A549 (cell line): Measurements from ENCODE around the gene PVRIG.
"Not testable (repeated sequence)": the region's sequence is repeated elsewhere in the genome, so short reads cannot be mapped to it uniquely, and the experiment has no call there.

ENCODE experiments used
- CHD2 ChIP-seq: fragments of 150-350 bp; IDR thresholded peaks from 2 replicates; pipeline ENCODE4 v1.6.1; 2014; ENCODE audit warnings: low read length; ENCODE audit not compliant: partially characterized antibody
- EP300 ChIP-seq, 2 experiments: fragments of >200 bp; sonication (Bioruptor Twin); formaldehyde crosslinking; IDR thresholded peaks; 2 replicates in 1 of 2; 3 replicates in 1 of 2; pipeline ENCODE4 v1.6.1; 2016 to 2017
- KDM5A ChIP-seq: fragments of 200-600 bp; sonication (generic); IDR thresholded peaks from 2 replicates; pipeline ENCODE4 v1.6.1; 2016; ENCODE audit warnings: antibody characterized with exemption, mild to moderate bottlenecking
- PHF8 ChIP-seq: fragments of 200-600 bp; sonication (generic); IDR thresholded peaks from 2 replicates; pipeline ENCODE4 v1.6.1; 2016; ENCODE audit warnings: low read depth, mild to moderate bottlenecking, antibody characterized with exemption, moderate library complexity, borderline replicate concordance
- POLR2A ChIP-seq: IDR thresholded peaks from 2 replicates; pipeline ENCODE4 v1.6.1; 2012; ENCODE audit warnings: mild to moderate bottlenecking, low read length
- POLR2AphosphoS2 ChIP-seq: conservative IDR thresholded peaks from 2 replicates; pipeline ENCODE4 v1.6.1; 2012; ENCODE audit warnings: low read length, improper control_type of control experiment, inconsistent platforms
- RNF2 ChIP-seq: fragments of 200-600 bp; sonication (generic); IDR thresholded peaks from 2 replicates; pipeline ENCODE4 v1.6.1; 2016; ENCODE audit warnings: low read depth, mild to moderate bottlenecking, antibody characterized with exemption, moderate library complexity, borderline replicate concordance
- ZC3H11A ChIP-seq: fragments of 450-650 bp; IDR thresholded peaks from 2 replicates; pipeline ENCODE4 v1.6.1; 2014; ENCODE audit warnings: antibody characterized with exemption, mild to moderate bottlenecking
- TF ChIP-seq, protein P1 (sequence below): fragments of >200 bp; sonication (Bioruptor Twin); formaldehyde crosslinking; IDR thresholded peaks from 3 replicates; pipeline ENCODE4 v1.5.1; 2016
- TF ChIP-seq, protein P2 (sequence below): fragments of 150-350 bp; IDR thresholded peaks from 2 replicates; pipeline ENCODE4 v1.6.1; 2014; ENCODE audit warnings: low read depth, mild to moderate bottlenecking, low read length
- TF ChIP-seq, protein P3 (sequence below): IDR thresholded peaks from 2 replicates; pipeline ENCODE4 v1.6.1; 2012
- TF ChIP-seq, protein P4 (sequence below): fragments of 200-600 bp; sonication (generic); IDR thresholded peaks from 2 replicates; pipeline ENCODE4 v1.6.1; 2016; ENCODE audit warnings: antibody characterized with exemption, mild to moderate bottlenecking, moderate library complexity
- TF ChIP-seq, protein P5 (sequence below): fragments of 450-650 bp; IDR thresholded peaks from 2 replicates; pipeline ENCODE4 v1.6.1; 2014; ENCODE audit warnings: antibody characterized with exemption
- TF ChIP-seq, protein P6 (sequence below): fragments of 250-450 bp; sonication (Bioruptor Pico); IDR thresholded peaks from 2 replicates; pipeline ENCODE4 v1.5.0; 2021; ENCODE audit warnings: mild to moderate bottlenecking, moderate library complexity, borderline replicate concordance

DNA sequence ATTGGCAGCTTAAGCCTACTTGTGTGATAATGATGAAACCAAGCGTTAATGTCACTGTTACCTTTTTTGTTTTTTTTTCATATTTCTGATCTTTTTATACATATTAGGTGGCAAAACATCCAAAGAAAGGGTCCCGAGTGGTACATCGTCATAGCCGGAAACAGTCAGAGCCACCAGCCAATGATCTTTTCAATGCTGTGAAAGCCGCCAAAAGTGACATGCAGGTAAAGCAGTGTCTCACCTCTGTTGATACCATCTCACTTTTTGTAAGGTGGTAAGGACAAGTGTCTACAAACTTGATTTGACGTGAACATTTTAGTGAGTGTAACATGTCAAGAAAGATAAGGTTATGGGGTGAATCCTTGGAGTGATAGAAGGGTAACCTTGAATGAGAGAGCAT is 37.1 kb upstream of the PVRIG start:
- not testable (repeated sequence) for TF ChIP-seq EP300 (IDR thresholded peaks at IDR 0.05); POLR2AphosphoS2; CHD2; POLR2A; KDM5A; ZC3H11A; RNF2; PHF8
- TF ChIP-seq, protein P1, sequence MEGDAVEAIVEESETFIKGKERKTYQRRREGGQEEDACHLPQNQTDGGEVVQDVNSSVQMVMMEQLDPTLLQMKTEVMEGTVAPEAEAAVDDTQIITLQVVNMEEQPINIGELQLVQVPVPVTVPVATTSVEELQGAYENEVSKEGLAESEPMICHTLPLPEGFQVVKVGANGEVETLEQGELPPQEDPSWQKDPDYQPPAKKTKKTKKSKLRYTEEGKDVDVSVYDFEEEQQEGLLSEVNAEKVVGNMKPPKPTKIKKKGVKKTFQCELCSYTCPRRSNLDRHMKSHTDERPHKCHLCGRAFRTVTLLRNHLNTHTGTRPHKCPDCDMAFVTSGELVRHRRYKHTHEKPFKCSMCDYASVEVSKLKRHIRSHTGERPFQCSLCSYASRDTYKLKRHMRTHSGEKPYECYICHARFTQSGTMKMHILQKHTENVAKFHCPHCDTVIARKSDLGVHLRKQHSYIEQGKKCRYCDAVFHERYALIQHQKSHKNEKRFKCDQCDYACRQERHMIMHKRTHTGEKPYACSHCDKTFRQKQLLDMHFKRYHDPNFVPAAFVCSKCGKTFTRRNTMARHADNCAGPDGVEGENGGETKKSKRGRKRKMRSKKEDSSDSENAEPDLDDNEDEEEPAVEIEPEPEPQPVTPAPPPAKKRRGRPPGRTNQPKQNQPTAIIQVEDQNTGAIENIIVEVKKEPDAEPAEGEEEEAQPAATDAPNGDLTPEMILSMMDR: not testable (repeated sequence)
- TF ChIP-seq, protein P2, sequence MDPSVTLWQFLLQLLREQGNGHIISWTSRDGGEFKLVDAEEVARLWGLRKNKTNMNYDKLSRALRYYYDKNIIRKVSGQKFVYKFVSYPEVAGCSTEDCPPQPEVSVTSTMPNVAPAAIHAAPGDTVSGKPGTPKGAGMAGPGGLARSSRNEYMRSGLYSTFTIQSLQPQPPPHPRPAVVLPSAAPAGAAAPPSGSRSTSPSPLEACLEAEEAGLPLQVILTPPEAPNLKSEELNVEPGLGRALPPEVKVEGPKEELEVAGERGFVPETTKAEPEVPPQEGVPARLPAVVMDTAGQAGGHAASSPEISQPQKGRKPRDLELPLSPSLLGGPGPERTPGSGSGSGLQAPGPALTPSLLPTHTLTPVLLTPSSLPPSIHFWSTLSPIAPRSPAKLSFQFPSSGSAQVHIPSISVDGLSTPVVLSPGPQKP: not testable (repeated sequence)
- TF ChIP-seq, protein P3, sequence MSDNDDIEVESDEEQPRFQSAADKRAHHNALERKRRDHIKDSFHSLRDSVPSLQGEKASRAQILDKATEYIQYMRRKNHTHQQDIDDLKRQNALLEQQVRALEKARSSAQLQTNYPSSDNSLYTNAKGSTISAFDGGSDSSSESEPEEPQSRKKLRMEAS: not testable (repeated sequence)
- TF ChIP-seq, protein P4, sequence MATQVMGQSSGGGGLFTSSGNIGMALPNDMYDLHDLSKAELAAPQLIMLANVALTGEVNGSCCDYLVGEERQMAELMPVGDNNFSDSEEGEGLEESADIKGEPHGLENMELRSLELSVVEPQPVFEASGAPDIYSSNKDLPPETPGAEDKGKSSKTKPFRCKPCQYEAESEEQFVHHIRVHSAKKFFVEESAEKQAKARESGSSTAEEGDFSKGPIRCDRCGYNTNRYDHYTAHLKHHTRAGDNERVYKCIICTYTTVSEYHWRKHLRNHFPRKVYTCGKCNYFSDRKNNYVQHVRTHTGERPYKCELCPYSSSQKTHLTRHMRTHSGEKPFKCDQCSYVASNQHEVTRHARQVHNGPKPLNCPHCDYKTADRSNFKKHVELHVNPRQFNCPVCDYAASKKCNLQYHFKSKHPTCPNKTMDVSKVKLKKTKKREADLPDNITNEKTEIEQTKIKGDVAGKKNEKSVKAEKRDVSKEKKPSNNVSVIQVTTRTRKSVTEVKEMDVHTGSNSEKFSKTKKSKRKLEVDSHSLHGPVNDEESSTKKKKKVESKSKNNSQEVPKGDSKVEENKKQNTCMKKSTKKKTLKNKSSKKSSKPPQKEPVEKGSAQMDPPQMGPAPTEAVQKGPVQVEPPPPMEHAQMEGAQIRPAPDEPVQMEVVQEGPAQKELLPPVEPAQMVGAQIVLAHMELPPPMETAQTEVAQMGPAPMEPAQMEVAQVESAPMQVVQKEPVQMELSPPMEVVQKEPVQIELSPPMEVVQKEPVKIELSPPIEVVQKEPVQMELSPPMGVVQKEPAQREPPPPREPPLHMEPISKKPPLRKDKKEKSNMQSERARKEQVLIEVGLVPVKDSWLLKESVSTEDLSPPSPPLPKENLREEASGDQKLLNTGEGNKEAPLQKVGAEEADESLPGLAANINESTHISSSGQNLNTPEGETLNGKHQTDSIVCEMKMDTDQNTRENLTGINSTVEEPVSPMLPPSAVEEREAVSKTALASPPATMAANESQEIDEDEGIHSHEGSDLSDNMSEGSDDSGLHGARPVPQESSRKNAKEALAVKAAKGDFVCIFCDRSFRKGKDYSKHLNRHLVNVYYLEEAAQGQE: not testable (repeated sequence)
- TF ChIP-seq, protein P5, sequence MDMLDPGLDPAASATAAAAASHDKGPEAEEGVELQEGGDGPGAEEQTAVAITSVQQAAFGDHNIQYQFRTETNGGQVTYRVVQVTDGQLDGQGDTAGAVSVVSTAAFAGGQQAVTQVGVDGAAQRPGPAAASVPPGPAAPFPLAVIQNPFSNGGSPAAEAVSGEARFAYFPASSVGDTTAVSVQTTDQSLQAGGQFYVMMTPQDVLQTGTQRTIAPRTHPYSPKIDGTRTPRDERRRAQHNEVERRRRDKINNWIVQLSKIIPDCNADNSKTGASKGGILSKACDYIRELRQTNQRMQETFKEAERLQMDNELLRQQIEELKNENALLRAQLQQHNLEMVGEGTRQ: not testable (repeated sequence)
- TF ChIP-seq, protein P6, sequence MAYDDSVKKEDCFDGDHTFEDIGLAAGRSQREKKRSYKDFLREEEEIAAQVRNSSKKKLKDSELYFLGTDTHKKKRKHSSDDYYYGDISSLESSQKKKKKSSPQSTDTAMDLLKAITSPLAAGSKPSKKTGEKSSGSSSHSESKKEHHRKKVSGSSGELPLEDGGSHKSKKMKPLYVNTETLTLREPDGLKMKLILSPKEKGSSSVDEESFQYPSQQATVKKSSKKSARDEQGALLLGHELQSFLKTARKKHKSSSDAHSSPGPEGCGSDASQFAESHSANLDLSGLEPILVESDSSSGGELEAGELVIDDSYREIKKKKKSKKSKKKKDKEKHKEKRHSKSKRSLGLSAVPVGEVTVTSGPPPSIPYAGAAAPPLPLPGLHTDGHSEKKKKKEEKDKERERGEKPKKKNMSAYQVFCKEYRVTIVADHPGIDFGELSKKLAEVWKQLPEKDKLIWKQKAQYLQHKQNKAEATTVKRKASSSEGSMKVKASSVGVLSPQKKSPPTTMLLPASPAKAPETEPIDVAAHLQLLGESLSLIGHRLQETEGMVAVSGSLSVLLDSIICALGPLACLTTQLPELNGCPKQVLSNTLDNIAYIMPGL (CRISPR knock-in tag): not testable (repeated sequence)
